Activated CD8-positive, alpha-beta memory T cell treated with anti-CD3 and anti-CD28 coated beads, Interleukin-2, amount 10 ng/mL, durations not matched to agents 7 days and 5 days (primary cell): ENCODE data around the gene ABT1. TPM values are rescaled to one million over a fixed set of nuclear protein-coding genes. Genes with fewer than 3 reads are reported as not detected.

Experiments used
- ATAC-seq: fragments of 150-1000 bp; cut with Tn5 transposase; one replicate; pipeline ENCODE4 v1.10.0; 2021; ENCODE audit warnings: moderate library complexity
- CTCF ChIA-PET: fragments of 350-600 bp; sonication (Branson Sonifier 250); formaldehyde crosslinking; loops from one replicate; lab custom pipeline; 2021; ENCODE audit warnings: antibody characterized with exemption; lab: Charles Lee
- DNase-seq: peaks from one replicate; pipeline ENCODE4 v3.0.0-alpha.2; 2020
- H3K27ac Mint-ChIP-seq: one replicate; pipeline ENCODE4 v1.8.0; 2021; ENCODE audit warnings: mild to moderate bottlenecking, mixed read lengths
- H3K27me3 Mint-ChIP-seq: one replicate; pipeline ENCODE4 v1.8.0; 2021; ENCODE audit warnings: mixed read lengths
- H3K36me3 Mint-ChIP-seq: one replicate; pipeline ENCODE4 v1.8.0; 2021; ENCODE audit warnings: mild to moderate bottlenecking, mixed read lengths
- H3K4me1 Mint-ChIP-seq: one replicate; pipeline ENCODE4 v1.8.0; 2021; ENCODE audit warnings: mixed read lengths
- H3K4me3 Mint-ChIP-seq: one replicate; pipeline ENCODE4 v1.8.0; 2021; ENCODE audit warnings: mild to moderate bottlenecking, moderate library complexity, mixed read lengths
- H3K9me3 Mint-ChIP-seq: one replicate; pipeline ENCODE4 v1.8.0; 2022; ENCODE audit warnings: low read depth, mixed read lengths
- total RNA-seq, 2 experiments: library from RNA; stranded (reverse); gene quantifications; one replicate each; pipeline ENCODE4 v1.2.3, GENCODE V29; 2021

Gene ABT1
- total RNA-seq, 2 experiments from 2014 or later, result 23.4 to 30.0 TPM

- DNase-seq (no peak), ATAC-seq (no peak)
- H3K27me3 Mint-ChIP-seq, result peaks cover 15% of the 10 kb centered on the region
- peak overlapping the region; percentile 66 for H3K27ac Mint-ChIP-seq
- H3K9me3 Mint-ChIP-seq, result no peaks in the 10 kb centered on the region
- peaks cover 37% of the 10 kb centered on the region for H3K4me1 Mint-ChIP-seq
- H3K4me3 Mint-ChIP-seq, result no peak overlapping the region
- CTCF ChIA-PET, result no interaction called here
- peaks cover 22% of the 10 kb centered on the region for H3K36me3 Mint-ChIP-seq
Measured at GRCh38 chr6:26598267-26598666, 1.5 kb downstream of the ABT1 start.

- ATAC-seq (no peak), DNase-seq (no peak)
- peaks cover 22% of the 10 kb centered on the region for H3K36me3 Mint-ChIP-seq
- peaks cover 34% of the 10 kb centered on the region for H3K4me1 Mint-ChIP-seq
- peak overlapping the region; percentile 33 for H3K27ac Mint-ChIP-seq
- no peaks in the 10 kb centered on the region for H3K9me3 Mint-ChIP-seq
- peaks cover 7% of the 10 kb centered on the region for H3K27me3 Mint-ChIP-seq
- peak overlapping the region; percentile 18 for H3K4me3 Mint-ChIP-seq
- CTCF ChIA-PET, result no interaction called here
Measured at GRCh38 chr6:26599134-26599533, 2.4 kb downstream of the ABT1 start.

GRCh38 chr6:26599591-26599990 is 2.8 kb downstream of the ABT1 start:
- Mint-ChIP-seq H3K36me3 (peaks cover 22% of the 10 kb centered on the region), H3K4me1 (peaks cover 30% of the 10 kb centered on the region), H3K27ac (peak overlapping the region; percentile 33), H3K27me3 (peaks cover 3% of the 10 kb centered on the region), H3K4me3 (no peak overlapping the region), H3K9me3 (no peaks in the 10 kb centered on the region)
- no peak for ATAC-seq
- DNase-seq, result no peak
- CTCF ChIA-PET, result interaction anchor here (1.2 kb wide), 1 partner anchor 27 kb away, joined by 5 read pairs; no protein-coding TSS in a partner anchor

GRCh38 chr6:26600759-26601158 is 4.0 kb downstream of the ABT1 start:
- CTCF ChIA-PET, result interaction anchor here (1.2 kb wide), 1 partner anchor 28 kb away, joined by 5 read pairs; no protein-coding TSS in a partner anchor
- Mint-ChIP-seq H3K27me3 (no peaks in the 10 kb centered on the region), H3K36me3 (peaks cover 22% of the 10 kb centered on the region), H3K9me3 (no peaks in the 10 kb centered on the region), H3K4me1 (peaks cover 26% of the 10 kb centered on the region), H3K4me3 (no peak overlapping the region), H3K27ac (no peak overlapping the region)
- DNase-seq (no peak), ATAC-seq (no peak)

- Mint-ChIP-seq H3K4me1 (peaks cover 27% of the 10 kb centered on the region), H3K36me3 (peaks cover 22% of the 10 kb centered on the region), H3K4me3 (no peak overlapping the region), H3K9me3 (no peaks in the 10 kb centered on the region), H3K27me3 (no peaks in the 10 kb centered on the region), H3K27ac (no peak overlapping the region)
- ATAC-seq, result no peak
- CTCF ChIA-PET, result no interaction called here
- DNase-seq, result no peak
Measured at GRCh38 chr6:26602262-26602661, 5.5 kb downstream of the ABT1 start.

- CTCF ChIA-PET, result no interaction called here
- ATAC-seq (no peak), DNase-seq (no peak)
- H3K4me3 Mint-ChIP-seq, result no peak overlapping the region
- no peak overlapping the region for H3K27ac Mint-ChIP-seq
- no peaks in the 10 kb centered on the region for H3K9me3 Mint-ChIP-seq
- H3K27me3 Mint-ChIP-seq, result no peaks in the 10 kb centered on the region
- peaks cover 12% of the 10 kb centered on the region for H3K36me3 Mint-ChIP-seq
- peaks cover 20% of the 10 kb centered on the region for H3K4me1 Mint-ChIP-seq
Measured at GRCh38 chr6:26604026-26604425, 7.3 kb downstream of the ABT1 start.

- Mint-ChIP-seq H3K27me3 (no peaks in the 10 kb centered on the region), H3K4me3 (no peak overlapping the region), H3K9me3 (no peaks in the 10 kb centered on the region), H3K36me3 (peaks cover 4% of the 10 kb centered on the region), H3K4me1 (peaks cover 13% of the 10 kb centered on the region), H3K27ac (no peak overlapping the region)
- no peak for DNase-seq
- ATAC-seq, result no peak
- CTCF ChIA-PET, result no interaction called here
Measured at GRCh38 chr6:26604797-26605196, 8.0 kb downstream of the ABT1 start.

GRCh38 chr6:26607434-26608230 is 10.9 kb downstream of the ABT1 start:
- peaks cover 11% of the 10 kb centered on the region for H3K27me3 Mint-ChIP-seq
- DNase-seq (peak; percentile 80), ATAC-seq (peak; percentile 97)
- H3K36me3 Mint-ChIP-seq, result no peaks in the 10 kb centered on the region
- peak overlapping the region; percentile 73 for H3K27ac Mint-ChIP-seq
- CTCF ChIA-PET, result interaction anchor here (0.8 to 1.5 kb wide), 4 partner anchors 10 to 476 kb away, joined by 3 to 5 read pairs (median 3); no protein-coding TSS in a partner anchor
- H3K9me3 Mint-ChIP-seq, result no peaks in the 10 kb centered on the region
- peaks cover 12% of the 10 kb centered on the region for H3K4me1 Mint-ChIP-seq
- H3K4me3 Mint-ChIP-seq, result peak overlapping the region; percentile 67

GRCh38 chr6:26609463-26609862 is 12.7 kb downstream of the ABT1 start:
- Mint-ChIP-seq H3K27me3 (peaks cover 29% of the 10 kb centered on the region), H3K27ac (no peak overlapping the region)
- CTCF ChIA-PET, result no interaction called here

GRCh38 chr6:26611599-26611998 is 14.8 kb downstream of the ABT1 start:
- CTCF ChIA-PET, result no interaction called here
- ATAC-seq (no peak), DNase-seq (no peak)
- Mint-ChIP-seq H3K4me3 (no peak overlapping the region), H3K36me3 (no peaks in the 10 kb centered on the region), H3K27ac (no peak overlapping the region), H3K27me3 (peaks cover 45% of the 10 kb centered on the region), H3K9me3 (peaks cover 3% of the 10 kb centered on the region), H3K4me1 (peaks cover 17% of the 10 kb centered on the region)

More at GRCh38 chr6:26609463-26609862, 12.7 kb downstream of the ABT1 start:
- ATAC-seq, result no peak
- Mint-ChIP-seq H3K9me3 (no peaks in the 10 kb centered on the region), H3K4me3 (no peak overlapping the region), H3K4me1 (peaks cover 17% of the 10 kb centered on the region), H3K36me3 (no peaks in the 10 kb centered on the region)
- DNase-seq, result no peak

- no peak for DNase-seq
- no peak for ATAC-seq
- Mint-ChIP-seq H3K27ac (no peak overlapping the region), H3K27me3 (peaks cover 45% of the 10 kb centered on the region), H3K4me3 (no peak overlapping the region), H3K9me3 (peaks cover 3% of the 10 kb centered on the region), H3K4me1 (peaks cover 8% of the 10 kb centered on the region), H3K36me3 (no peaks in the 10 kb centered on the region)
- CTCF ChIA-PET, result no interaction called here
Measured at GRCh38 chr6:26613201-26613600, 16.4 kb downstream of the ABT1 start.

GRCh38 chr6:26613689-26614683 is 17.2 kb downstream of the ABT1 start:
- no peak for ATAC-seq
- peaks cover 45% of the 10 kb centered on the region for H3K27me3 Mint-ChIP-seq
- H3K36me3 Mint-ChIP-seq, result no peaks in the 10 kb centered on the region
- DNase-seq, result no peak
- H3K4me1 Mint-ChIP-seq, result peaks cover 8% of the 10 kb centered on the region
- H3K4me3 Mint-ChIP-seq, result peak overlapping the region; percentile 26
- CTCF ChIA-PET, result no interaction called here
- peaks cover 3% of the 10 kb centered on the region for H3K9me3 Mint-ChIP-seq
- H3K27ac Mint-ChIP-seq, result no peak overlapping the region

GRCh38 chr6:26623339-26623859 is 26.6 kb downstream of the ABT1 start:
- Mint-ChIP-seq H3K27me3 (peaks cover 21% of the 10 kb centered on the region), H3K36me3 (no peaks in the 10 kb centered on the region), H3K27ac (no peak overlapping the region), H3K9me3 (peaks cover 2% of the 10 kb centered on the region), H3K4me1 (no peaks in the 10 kb centered on the region), H3K4me3 (no peak overlapping the region)
- ATAC-seq (no peak), DNase-seq (no peak)
- CTCF ChIA-PET, result no interaction called here
